GM18873 (cell line): ENCODE data around the gene ATXN7L2.

Experiments
- ATAC-seq: cut with Tn5 transposase; IDR thresholded peaks from one replicate; pipeline ENCODE4 v1.9.1; 2021; ENCODE audit warnings: mild to moderate bottlenecking, moderate library complexity, moderate number of reproducible peaks; ENCODE audit not compliant: unreplicated experiment, low FRiP score

The ATXN7L2 gene

GRCh38 chr1:109474697-109475096 is 9.0 kb upstream of the ATXN7L2 start:
- ATAC-seq: no peak

- no peak for ATAC-seq
Measured at GRCh38 chr1:109475261-109475660, 8.4 kb upstream of the ATXN7L2 start.

- no peak for ATAC-seq
Measured at GRCh38 chr1:109476825-109477224, 6.9 kb upstream of the ATXN7L2 start.

GRCh38 chr1:109477821-109478220 is 5.9 kb upstream of the ATXN7L2 start:
- ATAC-seq: no peak

GRCh38 chr1:109478806-109479205 is 4.9 kb upstream of the ATXN7L2 start:
- no peak for ATAC-seq

DNA sequence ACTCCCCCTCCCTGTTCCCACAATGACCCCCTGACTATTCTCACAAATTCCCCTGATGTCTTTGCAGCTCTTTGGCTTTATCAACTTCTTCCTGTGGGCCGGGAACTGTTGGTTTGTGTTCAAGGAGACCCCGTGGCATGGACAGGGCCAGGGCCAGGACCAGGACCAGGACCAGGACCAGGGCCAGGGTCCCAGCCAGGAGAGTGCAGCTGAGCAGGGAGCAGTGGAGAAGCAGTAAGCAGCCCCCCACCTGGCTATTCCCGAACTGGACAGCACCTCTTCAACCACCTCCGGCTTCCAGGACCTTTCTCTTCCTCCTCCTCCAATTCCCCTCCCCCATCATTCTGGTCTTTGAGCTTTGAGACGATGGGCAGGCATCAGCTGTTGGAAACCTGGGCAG is 4.4 kb upstream of the ATXN7L2 start:
- ATAC-seq: no peak

DNA sequence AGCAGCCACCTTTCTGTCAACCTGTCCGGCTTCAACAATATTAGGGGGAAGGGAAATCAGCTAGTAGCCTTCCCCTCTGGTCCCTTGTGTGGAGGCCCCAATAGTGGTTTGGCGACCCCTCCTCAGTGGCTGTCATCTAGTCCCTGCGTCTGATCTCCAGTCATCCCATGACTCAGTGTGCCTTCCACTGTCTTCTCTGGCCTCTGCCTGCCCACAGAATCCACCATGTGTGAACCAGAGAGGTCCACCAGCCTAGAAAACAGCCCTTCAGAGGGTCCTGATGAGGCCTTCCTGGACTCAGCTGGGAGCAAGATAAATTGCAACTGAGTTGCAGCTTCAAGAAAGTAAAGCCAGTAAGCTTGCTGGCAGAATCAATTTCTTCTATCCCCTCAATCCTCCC is 3.8 kb upstream of the ATXN7L2 start:
- no peak for ATAC-seq

DNA sequence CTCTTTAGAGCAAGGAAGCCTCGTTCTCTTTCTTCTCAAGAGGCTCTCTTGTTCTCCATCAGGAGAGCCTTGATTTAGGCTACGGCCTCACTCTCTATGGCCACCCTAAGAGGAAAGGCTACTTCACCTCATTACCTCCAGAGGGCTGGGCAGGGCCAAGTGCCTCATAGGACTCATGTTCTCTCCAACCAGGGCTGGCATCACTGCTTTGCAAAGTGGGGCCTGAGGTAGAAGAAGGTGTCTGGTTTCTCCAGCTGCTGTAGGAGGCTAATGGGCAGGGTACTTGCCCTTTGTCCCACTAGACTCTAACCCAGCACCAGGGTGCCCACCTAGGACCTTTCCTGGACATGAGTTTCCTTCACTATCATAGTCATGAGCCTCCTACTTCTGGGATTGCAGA is 2.1 kb upstream of the ATXN7L2 start:
- no peak for ATAC-seq

DNA sequence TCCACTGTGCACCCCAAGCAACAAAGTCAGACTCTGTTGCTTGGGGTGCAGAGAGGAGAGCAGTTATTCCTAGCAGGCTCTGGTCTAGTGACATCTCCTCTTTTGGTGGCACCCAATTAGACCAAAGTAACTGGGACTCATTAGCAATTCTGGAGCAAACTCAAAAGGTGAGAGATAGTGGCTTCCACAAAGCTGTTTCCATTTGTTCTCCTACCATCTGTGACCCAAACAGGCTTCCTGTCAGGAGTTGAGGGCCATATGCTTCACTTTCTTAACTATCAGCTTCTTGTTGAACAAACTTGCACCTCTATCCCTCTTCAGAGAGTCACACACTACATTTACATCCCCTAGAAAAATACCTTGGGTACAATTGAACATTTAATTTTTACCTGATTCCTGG is 1.5 kb upstream of the ATXN7L2 start:
- ATAC-seq: no peak

DNA sequence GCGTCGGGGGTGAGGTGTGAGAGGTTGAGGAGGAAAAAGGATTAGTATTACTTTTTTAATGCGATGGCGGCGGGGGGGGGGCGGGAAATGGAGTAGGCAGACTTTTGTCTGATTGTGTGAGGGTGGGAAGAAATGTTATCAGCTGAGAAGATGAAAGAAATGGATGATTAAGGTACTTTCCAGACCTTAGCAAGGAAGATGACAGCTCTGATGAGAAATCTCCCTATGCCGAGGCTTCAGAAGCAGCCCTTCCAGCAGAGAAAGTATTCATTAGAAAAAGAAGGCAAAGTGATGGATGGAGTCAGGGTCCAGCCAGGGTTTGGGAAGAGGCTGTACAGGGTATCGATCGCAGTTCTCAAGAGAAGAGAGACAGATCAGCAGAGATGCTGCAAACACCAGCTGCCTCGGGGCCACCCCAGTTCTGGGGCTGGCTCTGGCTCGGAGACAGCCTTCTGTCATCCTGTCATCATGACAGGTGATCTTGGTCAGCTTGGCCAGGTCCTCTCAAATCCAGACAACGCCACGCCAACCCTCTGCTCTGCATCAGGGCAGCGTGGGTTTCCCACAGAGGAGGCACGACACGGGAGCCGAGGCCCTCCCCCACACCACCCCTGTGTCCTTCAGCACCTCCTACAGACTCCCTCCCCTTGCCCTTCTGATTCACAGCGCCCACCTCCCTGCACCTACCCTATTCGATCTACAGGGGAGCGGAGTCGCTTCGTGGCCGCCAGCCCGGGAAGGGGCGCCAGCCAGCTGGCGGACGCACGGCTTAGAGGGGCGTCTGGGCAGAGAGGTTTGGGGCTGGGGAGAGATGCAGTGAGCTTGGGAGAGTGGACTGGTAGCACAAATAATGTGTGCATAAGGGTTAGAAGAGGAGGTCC is 674 bp upstream of the ATXN7L2 start:
- ATAC-seq: peak; percentile 6

GRCh38 chr1:109484519-109484975 is 842 bp downstream of the ATXN7L2 start:
- ATAC-seq: no peak

DNA sequence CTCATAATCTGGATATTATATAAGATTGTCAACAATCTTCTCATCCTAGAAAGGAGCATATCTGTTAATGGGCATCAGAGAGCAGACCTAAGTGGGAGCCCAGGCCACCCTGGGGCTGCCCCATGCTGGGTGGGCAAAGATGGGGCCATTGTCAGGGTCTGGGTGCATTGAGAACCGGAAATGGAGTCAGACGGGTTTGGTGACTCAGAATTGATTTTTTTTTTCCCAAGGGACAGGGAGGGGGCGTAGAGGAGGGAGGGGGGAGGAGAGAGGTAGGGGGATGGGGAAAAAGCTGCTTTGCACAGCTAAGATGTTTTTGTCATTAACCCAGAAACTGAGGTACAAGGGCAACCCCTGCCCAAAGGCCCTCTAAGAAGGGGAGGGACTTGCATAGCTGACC is 1.3 kb downstream of the ATXN7L2 start:
- no peak for ATAC-seq

DNA sequence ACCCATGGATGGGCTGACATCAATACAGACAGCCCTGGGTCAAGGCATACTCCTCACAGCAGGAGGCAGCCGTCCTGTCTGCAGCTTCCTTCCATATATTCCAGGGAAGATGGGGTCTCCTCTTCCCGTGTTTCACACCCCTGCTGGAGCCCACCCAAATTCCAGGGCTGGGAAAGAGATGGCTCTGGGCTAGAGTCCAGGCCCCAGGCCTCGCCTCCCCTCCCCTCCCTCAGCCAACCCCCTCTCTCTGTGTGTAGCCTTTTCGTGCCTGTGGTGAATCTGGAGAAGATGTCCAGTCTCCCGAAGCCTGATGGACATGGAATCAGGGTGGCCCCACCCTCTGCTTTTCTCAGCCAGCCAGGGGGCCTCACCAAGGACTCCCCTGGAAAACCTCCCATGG is 3.6 kb downstream of the ATXN7L2 start:
- ATAC-seq: no peak

- ATAC-seq: no peak
Measured at GRCh38 chr1:109488201-109488600, 4.5 kb downstream of the ATXN7L2 start.

DNA sequence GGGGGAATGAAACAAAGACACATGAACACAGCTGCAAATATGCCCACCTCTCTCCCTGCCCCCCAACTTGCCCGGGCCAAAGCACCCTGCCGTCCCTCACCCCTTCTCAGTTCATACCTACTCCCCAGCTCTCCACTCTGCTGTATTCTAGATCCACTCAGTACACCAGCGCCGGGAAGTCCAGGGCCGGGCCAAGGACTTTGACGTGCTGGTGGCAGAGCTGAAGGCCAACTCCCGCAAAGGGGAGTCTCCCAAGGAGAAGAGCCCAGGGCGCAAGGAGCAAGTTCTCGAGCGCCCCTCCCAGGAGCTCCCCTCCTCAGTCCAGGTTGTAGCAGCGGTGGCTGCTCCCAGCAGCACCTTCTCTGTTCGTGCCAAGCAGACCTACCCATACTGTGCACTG is 5.0 kb downstream of the ATXN7L2 start:
- ATAC-seq: no peak

GRCh38 chr1:109490029-109490933 is 6.6 kb downstream of the ATXN7L2 start:
- ATAC-seq: no peak

DNA sequence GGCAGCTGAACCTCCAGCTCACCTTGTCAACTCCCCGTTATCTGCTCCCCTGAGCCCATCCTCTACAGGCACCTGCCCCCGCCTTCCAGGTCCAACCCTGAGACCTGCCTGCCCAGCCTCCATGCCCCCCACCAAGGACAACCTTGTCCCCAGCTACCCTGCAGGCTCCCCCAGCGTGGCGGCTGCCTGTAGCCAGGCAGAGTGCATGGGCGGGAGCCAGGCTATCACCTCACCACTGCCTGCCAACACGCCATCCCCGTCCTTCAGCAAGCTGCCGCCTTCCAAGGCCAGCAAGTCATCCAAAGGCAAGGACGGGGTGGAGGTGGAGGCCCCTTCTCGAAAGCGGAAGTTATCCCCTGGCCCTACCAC is 7.2 kb downstream of the ATXN7L2 start:
- ATAC-seq: no peak

DNA sequence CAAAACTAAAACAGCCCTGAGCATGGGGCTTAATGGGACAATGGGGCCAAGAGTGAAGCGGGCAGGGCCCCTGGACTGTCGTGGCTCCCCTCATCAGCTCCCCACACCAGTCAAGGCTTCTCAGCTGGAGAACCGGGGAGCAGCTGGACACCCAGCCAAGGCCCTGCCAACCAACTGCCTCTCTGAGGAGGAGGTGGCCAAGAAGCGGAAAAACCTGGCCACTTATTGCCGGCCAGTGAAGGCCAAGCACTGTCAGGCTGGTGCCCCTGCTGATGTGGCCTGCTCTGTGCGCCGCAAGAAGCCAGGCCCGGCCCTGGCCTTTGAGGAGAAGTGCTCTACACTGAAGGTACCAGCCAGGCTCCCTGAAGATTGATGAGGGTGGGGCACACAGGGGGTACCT is 7.7 kb downstream of the ATXN7L2 start:
- no peak for ATAC-seq

- no peak for ATAC-seq
Measured at GRCh38 chr1:109492779-109493178, 9.1 kb downstream of the ATXN7L2 start.

- ATAC-seq: no peak
Measured at GRCh38 chr1:109493227-109493626, 9.5 kb downstream of the ATXN7L2 start.

GRCh38 chr1:109493805-109494539 is 10.3 kb downstream of the ATXN7L2 start, which contains the start of gene CYB561D1:
TSS of gene CYB561D1 (plus strand) at chr1:109494094. CDS start at chr1:109494140, 46 bp downstream.
- ATAC-seq: peak; percentile 54
